K562 (cell line): ENCODE results near the gene CLCA1. TPM values are rescaled to one million over a fixed set of nuclear protein-coding genes. Genes with fewer than 3 reads are reported as not detected.

ENCODE experiments used
- CHAMP1 ChIP-seq: fragments of 450-650 bp; IDR thresholded peaks from 2 replicates; pipeline ENCODE4 v1.6.1; 2016; ENCODE audit warnings: mild to moderate bottlenecking
- PRDM10 ChIP-seq: fragments of 450-650 bp; IDR thresholded peaks from 2 replicates; pipeline ENCODE4 v1.6.1; 2018; ENCODE audit not compliant: partially characterized antibody
- ZNF79 ChIP-seq: fragments of 250-450 bp; sonication (Bioruptor Pico); IDR thresholded peaks from 2 replicates; pipeline ENCODE4 v1.4.0; 2020; ENCODE audit warnings: low read depth, mild to moderate bottlenecking, moderate library complexity
- polyA plus RNA-seq, 8 experiments: library from polyadenylated mRNA; depleted of rRNA in 4 of 8; stranded (reverse) in 5 of 8; unstranded in 3 of 8; fragments of >200 nt; fragmentation: Nextera tagmentation in 2 of 8; fragmentation: Illumina TruSeq in 1 of 8; extraction: Ambion mirVana in 2 of 8; extraction: Trizol in 1 of 8; gene quantifications; 2 replicates each; pipeline versions ENCODE4 v1.2.1 to v1.2.3, GENCODE V29; 2011 to 2014; ENCODE audit warnings: inconsistent platforms in 1 of 8, missing spikeins in 1 of 8
- total RNA-seq, 7 experiments: library from RNA; depleted of rRNA in 6 of 7; stranded (reverse); fragments of >200 nt in 6 of 7; fragmentation: Illumina TruSeq in 2 of 7; extraction: Trizol in 2 of 7; gene quantifications; 2 replicates each; pipeline versions ENCODE4 v1.2.1 to v1.2.3, GENCODE V29; 2011 to 2021; ENCODE audit warnings: low replicate concordance in 1 of 7
- TF ChIP-seq, protein P1 (sequence below): fragments of 450-650 bp; IDR thresholded peaks from 2 replicates; pipeline ENCODE4 v1.7.0; 2016; ENCODE audit warnings: borderline replicate concordance

The CLCA1 gene
- total and polyA plus RNA-seq, 9 of the 15 experiments (the other 6 are each of a cell fraction or from before 2014, with no cell fraction given): 0.03 to 0.08 (median 0.04) TPM; not detected in 6

DNA sequence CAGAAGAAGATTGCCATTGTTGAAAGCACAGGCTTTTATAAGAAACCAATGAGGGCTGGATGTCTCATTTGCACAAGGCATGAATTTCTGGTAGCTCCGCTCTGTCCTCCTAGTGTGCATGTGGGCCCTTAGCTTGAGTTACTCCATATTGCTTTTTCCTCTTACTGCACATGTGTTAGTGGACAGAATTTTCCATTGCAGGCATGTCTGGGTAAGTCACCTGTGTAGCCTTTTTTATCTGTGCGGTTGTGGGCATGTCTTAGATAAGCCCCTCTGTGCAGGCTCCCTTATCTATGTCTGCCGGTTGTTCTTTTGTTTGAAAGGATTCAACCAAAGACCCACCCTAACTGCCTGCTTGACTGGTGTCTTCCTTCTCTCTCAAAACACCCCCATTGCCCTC lies 7.2 kb upstream of the CLCA1 start (continued):
- TF ChIP-seq, protein P1, sequence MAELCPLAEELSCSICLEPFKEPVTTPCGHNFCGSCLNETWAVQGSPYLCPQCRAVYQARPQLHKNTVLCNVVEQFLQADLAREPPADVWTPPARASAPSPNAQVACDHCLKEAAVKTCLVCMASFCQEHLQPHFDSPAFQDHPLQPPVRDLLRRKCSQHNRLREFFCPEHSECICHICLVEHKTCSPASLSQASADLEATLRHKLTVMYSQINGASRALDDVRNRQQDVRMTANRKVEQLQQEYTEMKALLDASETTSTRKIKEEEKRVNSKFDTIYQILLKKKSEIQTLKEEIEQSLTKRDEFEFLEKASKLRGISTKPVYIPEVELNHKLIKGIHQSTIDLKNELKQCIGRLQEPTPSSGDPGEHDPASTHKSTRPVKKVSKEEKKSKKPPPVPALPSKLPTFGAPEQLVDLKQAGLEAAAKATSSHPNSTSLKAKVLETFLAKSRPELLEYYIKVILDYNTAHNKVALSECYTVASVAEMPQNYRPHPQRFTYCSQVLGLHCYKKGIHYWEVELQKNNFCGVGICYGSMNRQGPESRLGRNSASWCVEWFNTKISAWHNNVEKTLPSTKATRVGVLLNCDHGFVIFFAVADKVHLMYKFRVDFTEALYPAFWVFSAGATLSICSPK: no peak
- TF ChIP-seq PRDM10 (peak; percentile 82), ZNF79 (CRISPR knock-in tag) (peak; percentile 92), CHAMP1 (peak; percentile 65; the same call in 1 of the 2 replicates)
